SW 1271 (cell line): ENCODE results near the gene TFPT.

Experiments
- DNase-seq, 2 experiments: peaks; one replicate each; lab custom pipeline; 2025; lab: John Stamatoyannopoulos, UW

TFPT gene

GRCh38 chr19:54115109-54116063, at the start of gene TFPT, which contains the start of gene PRPF31:
TSS of gene TFPT (minus strand) at chr19:54115657. CDS start at chr19:54115269, 388 bp downstream.
TSS of gene PRPF31 (plus strand) at chr19:54115754. CDS start at chr19:54118279, 2,525 bp downstream.
- peak; percentile 89 to 94 for DNase-seq

GRCh38 chr19:54165222-54165621, 49.8 kb upstream of the TFPT start:
- DNase-seq = no peak

GRCh38 chr19:54164369-54165068, 49.1 kb upstream of the TFPT start:
- no peak for DNase-seq

DNA sequence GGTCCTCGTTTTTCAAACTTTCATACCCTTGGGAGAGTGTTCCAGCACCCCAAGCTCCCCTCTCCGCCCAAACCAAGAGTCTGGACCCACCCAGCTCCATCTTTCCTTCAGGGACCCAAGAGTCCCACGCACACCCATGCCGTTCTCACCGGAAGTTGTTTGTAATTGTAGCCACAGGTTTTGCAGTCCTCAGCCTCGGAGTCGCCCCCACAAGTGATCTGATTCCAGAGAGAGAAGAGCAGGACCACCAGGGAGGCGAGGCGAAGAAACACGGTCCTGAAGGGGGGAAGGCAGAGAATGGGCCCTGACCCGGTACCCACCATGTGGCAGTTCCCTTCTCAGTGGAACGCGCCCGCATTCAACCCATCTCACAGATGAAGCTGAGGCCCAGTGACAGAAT, 47.4 kb upstream of the TFPT start:
- DNase-seq = no peak

DNA sequence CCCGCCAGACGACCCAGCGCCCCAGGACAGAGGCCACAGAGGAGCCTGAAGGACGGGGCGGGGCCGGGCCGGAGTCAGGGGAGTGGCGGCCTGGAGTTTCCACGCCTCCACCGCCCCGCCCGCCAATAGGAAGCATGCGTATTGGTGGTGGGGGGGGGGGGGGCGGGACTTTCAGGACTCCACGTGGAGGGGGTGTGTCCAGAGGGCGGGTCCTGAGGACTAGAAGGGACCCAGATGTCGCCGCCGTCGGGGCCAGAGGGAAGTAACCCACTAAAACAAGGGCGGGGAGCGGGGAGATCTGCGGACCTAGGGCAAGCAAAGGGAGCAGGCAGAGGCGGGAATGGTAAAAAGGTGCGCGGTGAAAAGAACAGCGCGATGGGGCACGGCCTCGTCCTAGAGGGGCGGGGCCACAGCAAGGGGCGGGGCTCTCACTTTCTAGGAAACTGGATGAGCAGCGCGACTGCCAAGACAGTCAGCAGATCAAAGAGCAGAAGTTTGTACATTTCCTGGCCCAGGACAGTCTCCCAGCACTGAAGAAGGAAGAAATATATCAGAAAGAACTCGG, 46.9 kb upstream of the TFPT start:
- peak; percentile 61 to 64 for DNase-seq

DNA sequence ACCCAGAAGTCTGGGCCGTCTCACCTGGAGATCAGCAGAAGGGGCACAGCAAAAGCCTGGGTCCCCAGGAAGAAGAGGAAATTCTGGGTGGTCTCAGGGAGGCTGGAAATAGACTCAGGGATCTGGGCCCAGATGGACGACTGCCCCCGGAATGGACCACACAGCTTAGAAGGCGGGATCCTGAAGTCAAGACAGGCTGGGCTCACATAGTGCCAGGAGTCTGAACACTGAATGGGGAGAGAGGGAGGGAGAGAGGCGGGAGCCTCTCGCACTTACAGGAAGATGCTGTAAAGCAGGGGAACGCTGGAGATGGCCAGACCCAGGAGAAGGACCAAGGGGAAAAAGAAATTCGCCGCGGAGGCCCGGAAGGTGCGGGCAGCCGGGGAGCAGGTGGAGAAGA, 45.4 kb upstream of the TFPT start:
- DNase-seq = no peak

DNA sequence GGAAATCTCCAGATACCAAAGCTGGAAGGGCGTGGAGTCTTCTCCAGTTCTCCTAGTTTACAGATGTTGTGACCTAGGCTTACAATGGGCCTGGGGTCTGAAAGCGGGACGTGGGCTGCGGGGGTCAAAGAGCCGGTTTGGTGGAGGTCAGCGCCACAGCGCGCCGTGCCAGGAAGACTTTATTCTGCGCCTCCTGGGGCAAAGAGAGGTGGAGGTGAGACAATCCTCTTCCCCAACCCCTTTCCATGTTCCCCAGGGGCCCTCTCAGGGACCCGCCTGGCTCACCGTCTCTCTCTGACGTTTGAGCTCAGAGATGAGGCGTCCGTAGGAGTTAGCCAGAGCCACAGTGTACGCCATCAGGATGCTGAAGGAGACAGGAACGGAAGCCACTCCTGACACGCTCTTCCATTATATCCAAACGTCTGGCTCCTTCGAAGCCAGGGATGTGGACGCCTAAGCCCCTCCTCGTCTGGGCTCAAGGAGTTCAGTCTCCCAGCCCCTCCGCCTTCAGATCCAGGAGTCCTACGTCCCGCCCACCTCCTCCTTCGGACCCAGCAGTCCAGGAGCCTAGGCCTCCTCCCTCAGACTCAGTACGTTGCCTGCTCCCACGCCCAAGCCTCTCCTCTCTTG, 44.8 kb upstream of the TFPT start:
- DNase-seq = no peak

- DNase-seq = peak; percentile 95 to 99
These were observed 44.1 kb upstream of the TFPT start, which contains the start of gene LENG1 for GRCh38 chr19:54159352-54160181. TSS of gene LENG1 (minus strand) at chr19:54159721. CDS start at chr19:54159695, 26 bp downstream.

DNA sequence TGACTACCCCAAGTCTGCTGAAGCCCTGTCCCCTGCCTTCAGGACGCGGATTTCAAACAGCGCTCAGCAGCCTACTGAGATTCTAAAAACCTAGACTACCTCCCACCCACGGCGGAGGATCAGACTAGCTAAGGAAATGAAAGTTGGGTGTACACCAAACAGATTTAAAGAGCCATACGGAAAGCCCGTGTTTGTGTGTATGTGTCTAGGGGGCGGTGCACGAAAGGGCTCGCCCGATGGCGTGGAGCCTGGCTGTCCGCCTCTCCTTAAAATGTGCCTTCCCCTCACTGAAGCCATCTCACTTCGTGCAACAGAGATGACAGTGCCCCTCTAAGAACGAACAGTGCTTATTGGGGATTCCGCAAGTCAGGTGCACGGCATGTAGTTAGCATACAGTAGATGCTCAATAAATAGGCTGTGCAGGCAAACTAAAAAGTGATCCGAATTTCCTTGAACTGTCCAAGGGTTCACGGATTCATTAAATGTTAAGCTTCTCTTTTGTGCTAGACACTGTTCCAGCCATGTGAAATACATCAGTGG, 43.4 kb upstream of the TFPT start:
- peak in 1 of 2 experiments; percentile 39 for DNase-seq

DNA sequence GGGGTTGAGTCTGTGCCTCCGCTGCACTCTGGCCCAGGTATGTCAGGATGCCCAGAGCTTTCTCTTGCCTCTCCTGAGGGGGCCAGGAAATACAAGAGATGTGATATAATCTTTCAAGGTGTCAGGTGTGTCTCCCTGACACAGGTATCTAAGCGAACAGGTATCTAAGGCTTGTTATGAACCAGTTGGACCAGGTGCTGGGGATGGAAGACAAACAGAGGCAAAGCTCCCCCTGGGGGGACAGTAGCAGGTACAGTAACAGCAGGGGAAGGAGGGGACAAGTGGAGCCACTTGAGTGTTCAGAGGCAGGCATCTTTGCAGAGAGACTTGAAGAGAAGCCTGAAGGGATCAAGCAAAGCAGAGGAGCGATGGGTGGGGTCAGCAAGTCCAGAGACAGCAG, 41.5 kb upstream of the TFPT start:
- no peak for DNase-seq

DNA sequence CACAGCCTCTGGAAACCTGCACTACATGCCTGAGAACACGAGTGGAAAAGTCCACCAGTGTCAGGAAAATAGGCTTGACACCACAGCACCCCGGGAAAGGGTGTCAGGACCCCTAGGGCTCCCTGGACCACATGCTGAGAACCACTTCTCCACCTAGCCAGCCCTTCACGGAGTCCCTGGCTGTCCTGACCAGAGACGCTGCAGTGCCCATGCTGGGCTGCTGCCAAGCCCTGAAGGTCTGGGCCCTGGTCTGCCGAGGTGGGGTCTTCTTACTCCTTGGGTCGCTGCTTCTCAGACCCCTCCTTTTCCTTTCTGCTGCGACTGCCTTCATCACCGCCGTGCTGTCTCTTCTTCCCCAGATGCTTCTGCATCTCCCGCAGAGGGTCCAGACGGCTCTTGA, 41.0 kb upstream of the TFPT start:
- no peak for DNase-seq

GRCh38 chr19:54155694-54156093, 40.2 kb upstream of the TFPT start:
- no peak for DNase-seq

GRCh38 chr19:54154603-54155345, 39.3 kb upstream of the TFPT start:
- DNase-seq = peak in 1 of 2 experiments; percentile 36

DNA sequence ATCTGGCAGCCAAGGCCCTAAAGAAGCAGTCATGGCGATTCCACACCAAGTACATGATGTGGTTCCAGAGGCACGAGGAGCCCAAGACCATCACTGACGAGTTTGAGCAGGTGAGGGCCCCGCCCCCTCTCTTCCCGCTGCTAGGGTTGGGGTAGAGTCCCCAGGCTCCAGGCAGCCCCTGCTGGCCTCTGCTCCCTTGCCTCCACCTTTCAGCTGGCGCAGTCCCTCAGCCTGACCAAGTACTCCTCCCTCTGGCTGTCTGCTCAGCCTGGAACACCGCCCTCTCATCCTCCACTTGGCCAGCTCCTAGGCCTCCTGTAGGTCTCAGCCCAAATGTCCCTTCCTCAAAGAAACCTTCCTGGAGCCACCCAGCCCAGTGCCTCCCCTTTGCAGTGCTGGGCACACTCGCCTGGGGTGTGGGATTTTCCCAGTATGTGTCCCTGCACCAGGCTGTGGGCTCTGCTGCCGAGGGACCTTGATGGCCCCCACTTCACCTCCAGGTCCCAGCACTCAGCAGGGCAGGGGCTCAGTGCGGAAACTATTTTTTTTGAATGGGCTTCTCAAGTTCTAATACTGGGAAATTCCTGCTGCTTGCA, 38.4 kb upstream of the TFPT start:
- no peak for DNase-seq

DNA sequence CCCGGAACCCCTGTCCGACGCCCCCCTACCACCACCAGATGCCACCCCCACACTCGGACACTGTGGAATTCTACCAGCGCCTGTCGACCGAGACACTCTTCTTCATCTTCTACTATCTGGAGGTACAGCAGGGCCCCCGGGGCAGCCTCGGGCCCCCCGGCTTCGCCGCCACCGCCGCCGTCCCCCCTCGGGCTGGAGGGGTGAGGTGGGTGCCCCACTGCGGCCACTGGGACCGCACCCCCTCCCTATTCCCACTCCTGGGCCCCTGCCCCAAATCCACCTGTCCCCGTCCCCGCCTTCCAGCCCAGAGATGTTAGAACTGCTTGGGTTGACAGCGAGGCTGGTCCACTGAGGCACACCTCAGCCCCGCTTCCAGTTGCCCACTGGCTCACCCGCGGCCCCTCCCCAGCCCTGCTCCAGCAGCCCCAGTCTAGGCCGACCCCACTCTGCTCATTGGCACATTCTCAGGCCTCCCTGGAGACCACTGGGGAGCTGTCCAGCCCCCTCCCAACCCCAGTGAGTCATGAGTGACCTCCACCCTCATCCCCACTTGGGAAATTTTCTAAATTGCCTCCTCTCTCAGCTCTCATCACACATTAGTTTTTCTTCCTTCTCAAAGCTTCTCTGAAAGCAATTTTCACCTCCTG, 37.5 kb upstream of the TFPT start:
- DNase-seq = no peak

GRCh38 chr19:54152267-54152666, 36.8 kb upstream of the TFPT start:
- DNase-seq = no peak

- DNase-seq = no peak
These were observed 36.0 kb upstream of the TFPT start for GRCh38 chr19:54151362-54152035.

GRCh38 chr19:54149021-54149812, 33.8 kb upstream of the TFPT start:
- no peak for DNase-seq
